ENCODE results near the gene VPS13D. TPM values are rescaled to one million over a fixed set of nuclear protein-coding genes. Genes with fewer than 3 reads are reported as not detected.
A peak's percentile ranks its signal among the peaks of the same experiment; 100 is the strongest.

Gene VPS13D
- total RNA-seq, 1 donor from 2014 or later = 77.8 TPM

DNA sequence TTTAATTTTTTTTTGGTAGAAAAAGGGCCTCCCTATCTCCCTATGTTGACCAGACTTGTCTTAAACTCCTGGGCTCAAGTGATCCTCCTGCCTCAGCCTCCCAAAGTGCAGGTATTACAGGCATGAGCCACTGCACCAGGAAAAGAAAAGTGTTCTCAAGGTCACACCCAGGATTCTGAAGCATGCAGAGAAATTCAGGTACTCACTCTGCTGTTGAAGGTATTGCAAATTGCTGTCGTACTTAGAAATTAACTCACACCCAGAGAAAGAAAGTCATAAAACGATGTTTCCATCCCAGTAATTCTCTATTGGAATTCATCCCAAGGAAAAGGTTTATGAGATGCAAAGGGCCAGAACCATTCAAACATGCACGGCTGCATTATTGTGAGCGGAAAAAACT, 314.5 kb downstream of the VPS13D start:
- TF ChIP-seq, protein P1, sequence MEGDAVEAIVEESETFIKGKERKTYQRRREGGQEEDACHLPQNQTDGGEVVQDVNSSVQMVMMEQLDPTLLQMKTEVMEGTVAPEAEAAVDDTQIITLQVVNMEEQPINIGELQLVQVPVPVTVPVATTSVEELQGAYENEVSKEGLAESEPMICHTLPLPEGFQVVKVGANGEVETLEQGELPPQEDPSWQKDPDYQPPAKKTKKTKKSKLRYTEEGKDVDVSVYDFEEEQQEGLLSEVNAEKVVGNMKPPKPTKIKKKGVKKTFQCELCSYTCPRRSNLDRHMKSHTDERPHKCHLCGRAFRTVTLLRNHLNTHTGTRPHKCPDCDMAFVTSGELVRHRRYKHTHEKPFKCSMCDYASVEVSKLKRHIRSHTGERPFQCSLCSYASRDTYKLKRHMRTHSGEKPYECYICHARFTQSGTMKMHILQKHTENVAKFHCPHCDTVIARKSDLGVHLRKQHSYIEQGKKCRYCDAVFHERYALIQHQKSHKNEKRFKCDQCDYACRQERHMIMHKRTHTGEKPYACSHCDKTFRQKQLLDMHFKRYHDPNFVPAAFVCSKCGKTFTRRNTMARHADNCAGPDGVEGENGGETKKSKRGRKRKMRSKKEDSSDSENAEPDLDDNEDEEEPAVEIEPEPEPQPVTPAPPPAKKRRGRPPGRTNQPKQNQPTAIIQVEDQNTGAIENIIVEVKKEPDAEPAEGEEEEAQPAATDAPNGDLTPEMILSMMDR (IDR thresholded peaks at IDR 0.05; ENCODE audit: unreplicated experiment) = no peak
- DNase-seq (ENCODE audit: low spot score in 2 of 2, unreplicated experiment in 2 of 2) = no peak
- Mint-ChIP-seq H3K4me1 (peaks cover 58% of the 10 kb centered on the region), H3K4me3 (no peak overlapping the region), H3K27me3 (ENCODE audit: low read depth) (no peaks in the 10 kb centered on the region), H3K9me3 (no peaks in the 10 kb centered on the region), H3K36me3 (no peaks in the 10 kb centered on the region), H3K27ac (peak overlapping the region; percentile 96)

DNA sequence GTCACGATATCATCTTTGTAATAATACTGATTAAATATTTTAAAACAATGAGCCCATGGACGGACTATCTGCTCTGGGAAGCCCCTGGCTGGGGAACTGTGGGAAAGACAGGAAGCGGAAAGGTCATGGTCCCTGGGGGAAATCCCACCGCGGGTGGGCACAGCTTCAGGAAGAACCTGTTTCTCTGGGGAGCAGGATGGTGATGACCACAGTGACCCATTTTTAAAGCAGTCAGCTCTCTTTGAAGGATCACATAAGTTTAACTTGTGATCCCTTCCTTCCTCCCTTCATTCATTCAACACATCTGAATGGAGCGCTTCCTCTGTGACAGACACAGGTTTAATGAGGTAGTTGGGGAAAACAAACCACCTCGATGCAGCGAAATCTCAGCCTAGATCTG, 315.2 kb downstream of the VPS13D start:
- Mint-ChIP-seq H3K4me1 (peaks cover 64% of the 10 kb centered on the region), H3K36me3 (no peaks in the 10 kb centered on the region), H3K9me3 (no peaks in the 10 kb centered on the region), H3K27me3 (ENCODE audit: low read depth) (no peaks in the 10 kb centered on the region), H3K27ac (peak overlapping the region; percentile 93), H3K4me3 (no peak overlapping the region)
- TF ChIP-seq, protein P1 (IDR thresholded peaks at IDR 0.05; ENCODE audit: unreplicated experiment) = no peak
- no peak for DNase-seq (ENCODE audit: low spot score in 2 of 2, unreplicated experiment in 2 of 2)

DNA sequence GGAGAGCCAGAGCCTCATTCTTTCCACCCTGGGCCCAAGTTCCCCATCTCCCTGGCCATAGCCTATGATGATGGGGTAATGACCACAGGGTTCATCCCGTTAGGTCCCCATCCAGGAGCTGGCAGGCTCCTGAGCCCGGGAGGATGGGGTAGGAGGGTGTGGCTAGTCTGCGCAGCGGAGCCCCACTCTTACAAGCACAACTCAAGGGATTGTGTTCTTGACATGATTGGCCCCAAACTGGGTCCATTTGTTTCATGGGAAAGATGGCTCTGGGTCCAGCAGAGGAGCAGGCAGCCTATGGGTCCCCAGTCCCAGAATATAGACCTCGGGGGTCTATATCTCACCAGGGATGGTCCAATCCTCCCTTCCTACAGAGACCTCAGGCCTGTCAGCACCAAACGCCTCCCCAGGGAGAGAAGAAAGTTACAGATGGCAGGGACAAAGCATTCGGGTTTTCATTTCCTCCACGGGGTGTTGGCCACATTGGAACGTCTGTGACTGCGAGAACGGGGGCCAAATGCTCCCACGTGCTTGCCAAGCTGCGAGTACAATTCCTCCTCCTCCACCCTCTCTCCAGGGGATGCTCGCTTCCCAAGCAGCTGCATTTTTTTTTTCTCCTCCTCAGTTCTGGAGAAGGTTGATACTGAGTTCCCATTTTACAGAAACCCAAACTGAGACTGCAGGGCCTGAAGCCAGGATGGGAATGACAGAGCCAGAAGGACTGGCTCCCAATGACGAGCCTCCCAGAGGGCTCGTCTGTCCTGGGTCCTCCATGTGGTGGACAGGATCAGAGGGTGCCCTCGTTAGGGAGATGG, 317.1 kb downstream of the VPS13D start:
- Mint-ChIP-seq H3K36me3 (no peaks in the 10 kb centered on the region), H3K4me3 (no peak overlapping the region), H3K9me3 (no peaks in the 10 kb centered on the region), H3K27me3 (ENCODE audit: low read depth) (no peaks in the 10 kb centered on the region), H3K4me1 (peaks cover 53% of the 10 kb centered on the region), H3K27ac (peak overlapping the region; percentile 97)
- TF ChIP-seq, protein P1 (IDR thresholded peaks at IDR 0.05; ENCODE audit: unreplicated experiment) = no peak
- DNase-seq (ENCODE audit: low spot score in 2 of 2, unreplicated experiment in 2 of 2) = no peak

DNA sequence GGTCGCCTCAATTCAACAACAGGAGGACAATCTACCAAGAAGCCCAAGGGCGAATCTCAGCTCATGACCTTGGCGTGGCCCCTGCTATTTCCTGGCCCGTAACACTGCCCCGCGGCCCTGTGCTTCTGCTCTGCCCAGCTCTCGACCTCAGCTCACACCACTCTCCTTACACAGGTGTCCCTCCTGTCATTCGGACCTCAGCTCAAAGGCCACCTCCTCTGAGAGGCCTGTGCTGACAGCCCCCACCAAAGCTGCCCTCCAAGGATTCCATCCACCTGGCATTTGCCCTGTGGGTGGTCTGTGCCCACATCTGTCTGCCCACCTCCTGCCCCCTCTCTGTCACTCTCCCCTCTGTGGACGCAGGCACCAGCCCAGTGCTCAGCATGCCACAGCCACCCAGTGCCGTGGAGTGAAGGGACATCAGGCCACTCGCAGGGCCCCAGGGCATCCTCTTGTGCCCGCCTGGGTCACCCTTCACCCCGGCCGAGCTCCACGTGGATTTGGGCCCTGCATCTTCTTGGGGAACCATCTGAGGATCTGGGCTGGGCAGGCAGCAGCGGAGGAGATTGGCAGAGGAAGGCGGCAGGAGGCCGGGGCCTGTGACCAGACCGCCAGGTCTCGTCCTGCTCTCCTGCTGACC, 317.9 kb downstream of the VPS13D start:
- no peaks in the 10 kb centered on the region for H3K9me3 Mint-ChIP-seq
- no peak for DNase-seq (ENCODE audit: low spot score in 2 of 2, unreplicated experiment in 2 of 2)
- no peaks in the 10 kb centered on the region for H3K36me3 Mint-ChIP-seq
- peak overlapping the region; percentile 97 for H3K27ac Mint-ChIP-seq
- no peaks in the 10 kb centered on the region for H3K27me3 Mint-ChIP-seq (ENCODE audit: low read depth)
- H3K4me1 Mint-ChIP-seq = peaks cover 50% of the 10 kb centered on the region
- TF ChIP-seq, protein P1 (IDR thresholded peaks at IDR 0.05; ENCODE audit: unreplicated experiment) = no peak
- no peak overlapping the region for H3K4me3 Mint-ChIP-seq

DNA sequence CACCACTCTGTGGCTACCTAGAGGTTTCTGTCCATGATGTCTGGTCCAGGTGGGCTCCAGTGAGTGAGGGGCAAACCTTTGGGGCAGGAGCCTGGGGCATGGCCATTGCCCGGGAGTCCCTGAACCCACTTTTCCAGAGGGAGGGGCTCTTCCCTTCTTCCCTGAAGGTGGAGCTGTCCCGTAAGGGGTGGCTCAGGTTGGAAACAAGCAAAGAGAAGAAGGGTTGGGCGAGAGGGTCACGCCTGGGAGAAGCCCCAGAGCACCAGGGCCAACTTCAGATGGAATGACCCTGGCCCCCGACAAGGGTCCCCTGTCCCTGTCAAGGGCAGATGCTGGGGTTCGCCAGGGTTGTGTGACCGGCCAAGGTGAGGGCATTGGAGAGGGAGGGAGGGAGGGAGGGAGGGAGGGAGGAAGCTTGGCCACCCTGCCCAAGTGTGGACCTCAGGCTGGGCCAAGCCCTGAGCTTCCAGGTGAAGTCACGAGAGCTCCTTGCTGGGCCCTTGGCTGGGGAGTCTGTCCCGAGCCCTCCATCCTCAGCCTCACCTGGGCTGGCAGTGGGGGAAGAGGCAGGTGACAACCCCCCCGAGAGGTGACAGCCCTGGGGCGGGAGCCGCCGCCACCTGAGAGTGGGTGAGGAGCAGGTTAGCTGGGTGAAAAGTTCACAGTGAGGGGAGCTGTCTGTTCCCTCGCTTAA, 318.6 kb downstream of the VPS13D start:
- peaks cover 53% of the 10 kb centered on the region for H3K4me1 Mint-ChIP-seq
- H3K36me3 Mint-ChIP-seq = no peaks in the 10 kb centered on the region
- H3K9me3 Mint-ChIP-seq = no peaks in the 10 kb centered on the region
- H3K27me3 Mint-ChIP-seq (ENCODE audit: low read depth) = no peaks in the 10 kb centered on the region
- peak overlapping the region; percentile 99 for H3K27ac Mint-ChIP-seq
- no peak for DNase-seq (ENCODE audit: low spot score in 2 of 2, unreplicated experiment in 2 of 2)
- H3K4me3 Mint-ChIP-seq = no peak overlapping the region
- TF ChIP-seq, protein P1 (IDR thresholded peaks at IDR 0.05; ENCODE audit: unreplicated experiment) = no peak

All from mesothelial cell of epicardium (in vitro differentiated cells).